K562 (cell line): Measurements from ENCODE around the gene HOXC12. TPM values are rescaled to one million over a fixed set of nuclear protein-coding genes. Genes with fewer than 3 reads are reported as not detected.
A peak's percentile ranks its signal among the peaks of the same experiment; 100 is the strongest.

Experiments used
- DLX4 ChIP-seq: fragments of 250-450 bp; sonication (Bioruptor Pico); IDR thresholded peaks from 2 replicates; pipeline ENCODE4 v1.6.1; 2021; ENCODE audit warnings: mild to moderate bottlenecking
- FOXA3 ChIP-seq, 2 experiments: fragments of 450-650 bp in 1 of 2; sonication (generic) in 1 of 2; formaldehyde crosslinking; IDR thresholded peaks in 1 of 2; conservative IDR thresholded peaks in 1 of 2; 2 replicates each; pipeline versions ENCODE4 v1.4.0 to v1.8.0; 2020 to 2022; ENCODE audit warnings: mild to moderate bottlenecking in 2 of 2, missing genetic modification reagents in 1 of 2
- ZNF639 ChIP-seq, 2 experiments: fragments of 200-800 bp in 1 of 2; sonication (Bioruptor generic) in 1 of 2; sonication (generic) in 1 of 2; formaldehyde crosslinking in 1 of 2; IDR thresholded peaks in 1 of 2; conservative IDR thresholded peaks in 1 of 2; 2 replicates each; pipeline versions ENCODE4 v1.5.0 to v1.6.1; 2016 to 2020; ENCODE audit warnings: missing compliant biosample characterization in 1 of 2, missing genetic modification characterization in 1 of 2, missing genetic modification reagents in 1 of 2
- polyA plus RNA-seq, 8 experiments: library from polyadenylated mRNA; depleted of rRNA in 4 of 8; stranded (reverse) in 5 of 8; unstranded in 3 of 8; fragments of >200 nt; fragmentation: Nextera tagmentation in 2 of 8; fragmentation: Illumina TruSeq in 1 of 8; extraction: Ambion mirVana in 2 of 8; extraction: Trizol in 1 of 8; gene quantifications; 2 replicates each; pipeline versions ENCODE4 v1.2.1 to v1.2.3, GENCODE V29; 2011 to 2014; ENCODE audit warnings: inconsistent platforms in 1 of 8, missing spikeins in 1 of 8
- total RNA-seq, 7 experiments: library from RNA; depleted of rRNA in 6 of 7; stranded (reverse); fragments of >200 nt in 6 of 7; fragmentation: Illumina TruSeq in 2 of 7; extraction: Trizol in 2 of 7; gene quantifications; 2 replicates each; pipeline versions ENCODE4 v1.2.1 to v1.2.3, GENCODE V29; 2011 to 2021; ENCODE audit warnings: low replicate concordance in 1 of 7

HOXC12 gene
- total and polyA plus RNA-seq, 9 of the 15 experiments (the other 6 are each of a cell fraction or from before 2014, with no cell fraction given), result 0.04 to 0.36 (median 0.11) TPM; not detected in 1

GRCh38 chr12:53988541-53989226, 34.0 kb downstream of the HOXC12 start (continued):
- TF ChIP-seq DLX4 (CRISPR knock-in tag), result no peak
- no peak for TF ChIP-seq ZNF639 (CRISPR knock-in tag; conservative IDR thresholded peaks at IDR 0.05 in 1 of 2, IDR thresholded peaks at IDR 0.05 in 1 of 2)
- 0 out of 4 replicates have a peak, but pooled peaks of 1 of the 2 experiments have one; percentile 17 for TF ChIP-seq FOXA3 (CRISPR knock-in tag; conservative IDR thresholded peaks at IDR 0.05 in 1 of 2, IDR thresholded peaks at IDR 0.05 in 1 of 2)
